Measurements from ENCODE around the gene TBPL1.
A peak's percentile ranks its signal among the peaks of the same experiment; 100 is the strongest.
"Not testable (repeated sequence)": the region's sequence is repeated elsewhere in the genome, so short reads cannot be mapped to it uniquely, and the experiment has no call there.

The TBPL1 gene

DNA sequence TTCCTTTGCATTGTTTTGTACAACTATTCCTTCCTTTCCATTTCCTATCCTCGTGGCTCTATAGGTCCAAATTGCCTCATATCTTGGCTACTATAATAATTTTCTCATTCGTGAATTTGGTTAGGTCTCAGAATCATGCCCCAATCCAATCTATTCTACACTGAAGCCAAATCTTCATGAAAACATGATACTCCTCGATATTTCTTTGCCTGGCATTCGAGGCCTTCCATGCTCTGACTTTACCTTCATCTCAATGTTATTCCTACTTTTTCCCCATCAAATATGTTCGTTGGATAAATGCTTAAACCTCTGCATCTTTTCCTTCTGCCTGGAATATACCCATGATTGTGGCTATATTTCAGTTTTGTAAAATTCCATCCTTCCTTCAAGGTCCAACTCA lies 33.7 kb upstream of the TBPL1 start:
- no peak for DNase-seq (ENCODE audit: low read depth)

GRCh38 chr6:133921249-133921859 lies 31.7 kb upstream of the TBPL1 start:
- DNase-seq (ENCODE audit: low read depth), result peak; percentile 74
- H3K4me3 ChIP-seq (ENCODE audit: low read length), result no peak overlapping the region
- peak; percentile 95 for TF ChIP-seq CTCF (conservative IDR thresholded peaks at IDR 0.05; ENCODE audit: low read length)

More for the DNA sequence above, 33.7 kb upstream of the TBPL1 start:
- H3K4me3 ChIP-seq (ENCODE audit: low read length), result no peak overlapping the region
- TF ChIP-seq CTCF (conservative IDR thresholded peaks at IDR 0.05; ENCODE audit: low read length), result no peak

GRCh38 chr6:133923938-133924593 lies 29.0 kb upstream of the TBPL1 start:
- TF ChIP-seq CTCF (conservative IDR thresholded peaks at IDR 0.05; ENCODE audit: low read length), result peak; percentile 94
- DNase-seq (ENCODE audit: low read depth), result peak; percentile 78
- no peak overlapping the region for H3K4me3 ChIP-seq (ENCODE audit: low read length)

GRCh38 chr6:133931221-133931620 lies 21.8 kb upstream of the TBPL1 start:
- DNase-seq (ENCODE audit: low read depth); H3K4me3 ChIP-seq (ENCODE audit: low read length): not testable (repeated sequence)

DNA sequence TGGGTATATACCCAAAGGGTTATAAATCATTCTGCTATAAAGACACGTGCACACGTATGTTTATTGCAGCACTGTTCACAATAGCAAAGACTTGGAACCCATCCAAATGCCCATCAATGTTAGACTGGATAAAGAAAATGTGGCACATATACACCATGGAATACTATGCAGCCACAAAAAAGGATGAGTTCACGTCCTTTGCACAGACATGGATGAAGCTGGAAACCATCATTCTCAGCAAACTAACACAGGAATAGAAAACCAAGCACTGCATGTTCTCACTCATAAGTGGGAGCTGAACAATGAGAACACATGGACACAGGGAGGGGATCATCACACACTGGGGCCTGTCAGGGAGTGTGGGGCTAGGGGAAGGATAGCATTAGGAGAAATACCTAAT lies 16.7 kb upstream of the TBPL1 start:
- H3K4me3 ChIP-seq (ENCODE audit: low read length); DNase-seq (ENCODE audit: low read depth): not testable (repeated sequence)

GRCh38 chr6:133937909-133938308 lies 15.1 kb upstream of the TBPL1 start:
- no peak for DNase-seq (ENCODE audit: low read depth)
- no peak overlapping the region for H3K4me3 ChIP-seq (ENCODE audit: low read length)
- TF ChIP-seq CTCF (conservative IDR thresholded peaks at IDR 0.05; ENCODE audit: low read length), result no peak

- no peak for TF ChIP-seq CTCF (conservative IDR thresholded peaks at IDR 0.05; ENCODE audit: low read length)
- DNase-seq (ENCODE audit: low read depth), result no peak
These were observed 14.5 kb upstream of the TBPL1 start for GRCh38 chr6:133938533-133938932.

DNA sequence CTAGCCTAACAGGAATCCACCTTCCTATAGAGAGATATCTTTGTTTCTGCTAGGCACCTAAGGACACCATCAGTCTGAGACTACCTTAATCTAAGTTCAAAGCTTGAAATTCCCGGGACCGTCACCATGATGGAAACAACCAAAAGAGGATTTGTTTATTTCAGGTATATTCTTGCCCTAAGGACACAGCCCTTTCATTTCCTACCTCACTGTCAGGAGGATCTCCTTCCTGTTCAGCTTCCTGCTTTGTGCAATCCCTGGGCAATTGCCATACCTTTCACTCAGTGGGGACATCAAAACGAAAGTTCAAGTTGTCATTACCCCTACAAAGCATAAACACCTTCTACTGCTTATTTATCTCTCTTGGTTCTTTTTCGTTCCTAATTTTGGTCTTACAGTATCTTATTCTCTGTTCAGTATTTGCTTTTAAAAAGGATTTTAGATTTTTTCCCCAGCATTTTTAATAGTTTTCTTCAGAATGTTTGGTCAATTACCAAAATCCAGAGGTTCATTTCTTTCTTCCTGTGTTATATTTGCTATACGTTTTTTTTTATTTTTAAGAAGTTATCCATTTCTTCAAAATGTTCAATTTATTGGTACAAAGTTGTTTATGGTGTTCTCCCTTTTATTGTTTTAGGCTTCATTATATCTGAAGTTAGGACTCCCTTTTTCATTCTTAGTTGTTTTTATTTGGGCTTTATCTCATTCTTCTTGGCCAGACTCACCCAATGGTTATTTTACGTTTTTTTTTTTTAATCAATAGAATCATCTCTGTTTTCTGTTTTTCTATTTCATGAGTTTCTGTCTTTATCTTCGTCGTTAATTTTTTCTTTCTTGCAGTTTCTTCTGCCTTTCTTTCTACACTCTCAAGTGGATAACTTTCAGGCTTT lies 13.0 kb upstream of the TBPL1 start:
- no peak overlapping the region for H3K4me3 ChIP-seq (ENCODE audit: low read length)
- no peak for TF ChIP-seq CTCF (conservative IDR thresholded peaks at IDR 0.05; ENCODE audit: low read length)
- DNase-seq (ENCODE audit: low read depth), result no peak

More at GRCh38 chr6:133938533-133938932, 14.5 kb upstream of the TBPL1 start:
- no peak overlapping the region for H3K4me3 ChIP-seq (ENCODE audit: low read length)

All from AG10803 (cell line).